SK-N-SH treated with all-trans-retinoic acid at 6 μM for 48 hours (cell line): ENCODE results near the gene HOXC9.

Source experiments
- OSR1 ChIP-seq: fragments of 250-450 bp; sonication (Bioruptor Pico); IDR thresholded peaks from 2 replicates; pipeline ENCODE4 v1.8.0; 2022; ENCODE audit warnings: moderate library complexity, mild to moderate bottlenecking, inconsistent platforms
- RARB ChIP-seq: fragments of 250-450 bp; sonication (Bioruptor Pico); IDR thresholded peaks from 2 replicates; pipeline ENCODE4 v1.8.0; 2021; ENCODE audit warnings: mild to moderate bottlenecking, moderate library complexity
- SNAI2 ChIP-seq: fragments of 250-450 bp; sonication (Bioruptor Pico); IDR thresholded peaks from 2 replicates; pipeline ENCODE4 v1.5.0; 2020; ENCODE audit warnings: mild to moderate bottlenecking, moderate library complexity
- TCF4 ChIP-seq: fragments of 250-450 bp; sonication (Bioruptor Pico); IDR thresholded peaks from 2 replicates; pipeline ENCODE4 v1.8.0; 2021; ENCODE audit warnings: mild to moderate bottlenecking, moderate library complexity, borderline replicate concordance
- ZFP30 ChIP-seq: fragments of 450-650 bp; formaldehyde crosslinking; IDR thresholded peaks from 2 replicates; pipeline ENCODE4 v1.5.0; 2022; ENCODE audit warnings: mild to moderate bottlenecking, moderate library complexity
- ZNF565 ChIP-seq: fragments of 450-650 bp; formaldehyde crosslinking; conservative IDR thresholded peaks from 2 replicates; pipeline ENCODE4 v1.5.0; 2020; ENCODE audit warnings: low read depth, mild to moderate bottlenecking, moderate library complexity
- TF ChIP-seq, protein P1 (sequence below): fragments of 250-450 bp; sonication (Bioruptor Pico); IDR thresholded peaks from 2 replicates; pipeline ENCODE4 v1.5.1; 2020; ENCODE audit warnings: low read depth, mild to moderate bottlenecking, moderate library complexity
- TF ChIP-seq, protein P2 (sequence below): fragments of 250-450 bp; sonication (Bioruptor Pico); IDR thresholded peaks from 2 replicates; pipeline ENCODE4 v1.8.0; 2020; ENCODE audit warnings: mild to moderate bottlenecking, moderate library complexity, borderline replicate concordance

- TF ChIP-seq, protein P1, sequence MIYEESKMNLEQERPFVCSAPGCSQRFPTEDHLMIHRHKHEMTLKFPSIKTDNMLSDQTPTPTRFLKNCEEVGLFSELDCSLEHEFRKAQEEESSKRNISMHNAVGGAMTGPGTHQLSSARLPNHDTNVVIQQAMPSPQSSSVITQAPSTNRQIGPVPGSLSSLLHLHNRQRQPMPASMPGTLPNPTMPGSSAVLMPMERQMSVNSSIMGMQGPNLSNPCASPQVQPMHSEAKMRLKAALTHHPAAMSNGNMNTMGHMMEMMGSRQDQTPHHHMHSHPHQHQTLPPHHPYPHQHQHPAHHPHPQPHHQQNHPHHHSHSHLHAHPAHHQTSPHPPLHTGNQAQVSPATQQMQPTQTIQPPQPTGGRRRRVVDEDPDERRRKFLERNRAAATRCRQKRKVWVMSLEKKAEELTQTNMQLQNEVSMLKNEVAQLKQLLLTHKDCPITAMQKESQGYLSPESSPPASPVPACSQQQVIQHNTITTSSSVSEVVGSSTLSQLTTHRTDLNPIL (CRISPR knock-in tag), result no peak
- TF ChIP-seq OSR1 (CRISPR knock-in tag) (no peak), RARB (CRISPR knock-in tag) (no peak), SNAI2 (CRISPR knock-in tag) (no peak), ZFP30 (CRISPR knock-in tag) (no peak), ZNF565 (CRISPR knock-in tag) (no peak), TCF4 (CRISPR knock-in tag) (no peak)
- TF ChIP-seq, protein P2, sequence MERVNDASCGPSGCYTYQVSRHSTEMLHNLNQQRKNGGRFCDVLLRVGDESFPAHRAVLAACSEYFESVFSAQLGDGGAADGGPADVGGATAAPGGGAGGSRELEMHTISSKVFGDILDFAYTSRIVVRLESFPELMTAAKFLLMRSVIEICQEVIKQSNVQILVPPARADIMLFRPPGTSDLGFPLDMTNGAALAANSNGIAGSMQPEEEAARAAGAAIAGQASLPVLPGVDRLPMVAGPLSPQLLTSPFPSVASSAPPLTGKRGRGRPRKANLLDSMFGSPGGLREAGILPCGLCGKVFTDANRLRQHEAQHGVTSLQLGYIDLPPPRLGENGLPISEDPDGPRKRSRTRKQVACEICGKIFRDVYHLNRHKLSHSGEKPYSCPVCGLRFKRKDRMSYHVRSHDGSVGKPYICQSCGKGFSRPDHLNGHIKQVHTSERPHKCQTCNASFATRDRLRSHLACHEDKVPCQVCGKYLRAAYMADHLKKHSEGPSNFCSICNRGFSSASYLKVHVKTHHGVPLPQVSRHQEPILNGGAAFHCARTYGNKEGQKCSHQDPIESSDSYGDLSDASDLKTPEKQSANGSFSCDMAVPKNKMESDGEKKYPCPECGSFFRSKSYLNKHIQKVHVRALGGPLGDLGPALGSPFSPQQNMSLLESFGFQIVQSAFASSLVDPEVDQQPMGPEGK (CRISPR knock-in tag), result no peak
Measured at GRCh38 chr12:54050482-54050810, 50.5 kb downstream of the HOXC9 start.
